Ecto neural progenitor cell (in vitro differentiated cells): ENCODE results near the gene KCNQ1.
A peak's percentile ranks its signal among the peaks of the same experiment; 100 is the strongest.

ENCODE experiments used
- DNase-seq: peaks from one replicate; pipeline ENCODE4 v3.0.0-alpha.2; 2018; ENCODE audit warnings: low spot score

KCNQ1 gene

DNA sequence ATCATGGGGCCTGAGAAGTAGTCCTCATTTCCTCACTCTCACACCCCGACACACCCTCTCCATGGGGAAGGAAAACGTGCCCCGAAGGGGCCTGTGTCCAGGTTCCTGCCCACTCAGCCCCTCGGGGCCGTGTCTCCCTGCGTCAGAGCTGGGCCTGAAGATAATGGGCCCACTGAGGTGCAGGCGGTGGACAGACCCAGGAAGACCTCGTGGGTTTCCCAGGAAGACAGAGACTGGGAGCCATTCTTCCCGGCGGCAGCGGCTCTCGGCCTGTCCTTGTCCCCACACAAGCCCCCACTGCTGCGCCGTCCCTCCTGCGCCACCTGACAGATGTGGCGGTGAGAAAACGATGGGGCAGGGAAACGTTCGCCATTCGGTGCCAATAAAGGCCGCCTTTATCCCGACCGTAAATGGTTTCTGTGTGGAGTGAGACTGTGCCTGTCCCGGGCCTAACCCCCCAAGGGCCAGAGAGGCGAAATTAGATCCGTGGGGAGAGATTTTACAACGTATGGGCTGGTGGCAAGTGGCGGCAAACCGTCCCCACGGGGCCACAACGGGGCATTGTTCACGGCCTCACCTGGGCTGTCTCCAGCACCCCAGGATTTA is 351.8 kb downstream of the KCNQ1 start:
- DNase-seq: peak; percentile 30

DNA sequence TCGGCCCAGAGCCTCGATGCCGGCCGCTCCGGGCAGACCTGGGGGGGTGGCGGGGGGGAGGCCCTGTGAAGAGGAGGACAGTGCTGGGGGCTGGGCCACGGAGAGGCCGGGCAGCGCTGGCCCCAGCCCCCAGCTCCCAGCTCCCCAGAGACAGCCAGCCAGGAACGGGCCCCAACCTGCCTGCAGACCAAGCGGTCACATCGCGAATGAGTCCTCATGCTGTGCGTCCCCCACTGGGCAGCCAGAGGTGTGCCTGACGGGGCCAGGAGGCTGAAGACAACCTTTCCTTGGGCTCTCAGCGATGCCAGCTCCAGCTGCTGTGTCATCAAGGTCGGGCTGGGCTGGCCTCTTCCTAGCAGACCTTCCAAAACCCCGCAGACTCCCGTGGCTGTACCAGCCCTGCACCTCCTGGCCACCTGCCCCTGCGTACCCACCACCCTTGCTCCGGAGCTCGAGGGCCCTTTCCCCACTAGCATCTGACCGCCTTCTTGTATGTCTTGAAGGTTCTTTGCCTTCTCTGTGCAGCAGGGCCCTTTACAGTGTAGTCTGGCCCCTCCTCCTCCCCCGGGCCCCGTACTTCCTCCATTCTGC is 352.4 kb downstream of the KCNQ1 start:
- DNase-seq: no peak

DNA sequence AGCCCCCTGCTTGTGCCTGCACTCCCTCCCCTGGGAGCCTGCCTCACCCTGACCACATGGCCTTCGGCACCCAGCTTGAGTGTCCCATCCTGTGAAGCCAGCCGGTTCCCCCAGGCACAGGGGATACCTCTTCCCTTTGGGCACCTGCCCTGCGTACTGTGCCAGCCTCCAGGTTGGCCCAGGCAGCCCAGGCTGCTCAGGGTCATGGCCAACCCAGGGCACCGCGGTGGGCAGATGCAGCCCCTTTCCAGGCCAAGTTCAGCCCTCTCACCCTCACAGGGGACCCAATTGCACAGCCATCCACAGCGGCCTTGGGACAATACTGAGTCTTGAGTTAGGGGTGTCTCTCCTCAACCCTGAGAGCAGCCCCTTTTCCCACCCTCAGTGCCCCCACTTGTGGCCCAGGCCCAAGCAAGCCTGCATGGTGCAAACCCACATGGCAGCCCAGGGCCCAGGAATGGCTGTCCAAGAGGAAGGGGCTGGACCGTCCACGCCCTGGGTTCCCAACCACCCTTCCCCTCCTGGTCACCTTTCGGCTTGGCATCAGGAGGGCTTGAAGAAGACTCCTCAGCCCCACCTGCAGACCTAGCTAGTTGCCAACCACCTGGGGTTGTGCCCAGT is 353.0 kb downstream of the KCNQ1 start:
- DNase-seq: peak; percentile 41

- peak; percentile 42 for DNase-seq
Measured at GRCh38 chr11:2798951-2799761, 354.3 kb downstream of the KCNQ1 start.

DNA sequence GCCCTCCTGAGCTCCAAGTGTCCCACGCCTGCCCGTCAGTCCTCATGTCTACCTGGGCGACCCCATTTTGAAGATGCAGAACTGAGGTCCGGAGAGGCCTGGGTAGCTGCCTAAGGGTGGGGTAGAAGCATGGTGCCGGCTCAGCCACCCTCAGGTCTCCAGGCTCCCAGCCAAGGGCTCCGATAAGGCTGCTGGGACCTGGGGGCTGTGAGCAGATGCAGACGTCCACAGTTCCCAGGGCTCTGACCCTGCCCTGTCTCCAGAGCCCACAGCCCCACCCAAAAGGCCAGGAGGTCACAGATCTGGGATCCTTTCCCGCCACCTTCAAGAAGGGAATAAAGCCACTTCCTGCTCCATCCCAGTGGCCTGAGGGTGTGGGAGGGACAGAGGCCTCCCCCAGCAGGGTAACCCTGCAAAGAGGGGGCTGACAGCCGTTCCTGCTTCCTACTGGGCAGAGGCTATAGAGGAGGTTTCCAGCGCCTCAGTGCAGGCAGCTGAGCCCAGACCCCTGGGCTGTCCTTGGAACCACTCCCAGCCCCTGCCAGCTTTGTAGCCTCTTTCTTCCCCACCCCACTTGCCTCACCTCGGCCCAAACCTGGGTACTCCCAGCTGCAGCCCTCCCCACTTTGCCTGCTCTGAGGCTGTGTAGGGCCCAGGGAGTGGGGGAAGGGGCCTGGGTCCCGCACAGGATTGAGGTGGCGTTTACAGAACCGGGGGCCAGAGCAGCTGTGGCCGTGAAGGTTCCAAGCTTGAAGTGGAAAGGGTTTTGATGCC is 355.3 kb downstream of the KCNQ1 start:
- DNase-seq: peak; percentile 55

DNA sequence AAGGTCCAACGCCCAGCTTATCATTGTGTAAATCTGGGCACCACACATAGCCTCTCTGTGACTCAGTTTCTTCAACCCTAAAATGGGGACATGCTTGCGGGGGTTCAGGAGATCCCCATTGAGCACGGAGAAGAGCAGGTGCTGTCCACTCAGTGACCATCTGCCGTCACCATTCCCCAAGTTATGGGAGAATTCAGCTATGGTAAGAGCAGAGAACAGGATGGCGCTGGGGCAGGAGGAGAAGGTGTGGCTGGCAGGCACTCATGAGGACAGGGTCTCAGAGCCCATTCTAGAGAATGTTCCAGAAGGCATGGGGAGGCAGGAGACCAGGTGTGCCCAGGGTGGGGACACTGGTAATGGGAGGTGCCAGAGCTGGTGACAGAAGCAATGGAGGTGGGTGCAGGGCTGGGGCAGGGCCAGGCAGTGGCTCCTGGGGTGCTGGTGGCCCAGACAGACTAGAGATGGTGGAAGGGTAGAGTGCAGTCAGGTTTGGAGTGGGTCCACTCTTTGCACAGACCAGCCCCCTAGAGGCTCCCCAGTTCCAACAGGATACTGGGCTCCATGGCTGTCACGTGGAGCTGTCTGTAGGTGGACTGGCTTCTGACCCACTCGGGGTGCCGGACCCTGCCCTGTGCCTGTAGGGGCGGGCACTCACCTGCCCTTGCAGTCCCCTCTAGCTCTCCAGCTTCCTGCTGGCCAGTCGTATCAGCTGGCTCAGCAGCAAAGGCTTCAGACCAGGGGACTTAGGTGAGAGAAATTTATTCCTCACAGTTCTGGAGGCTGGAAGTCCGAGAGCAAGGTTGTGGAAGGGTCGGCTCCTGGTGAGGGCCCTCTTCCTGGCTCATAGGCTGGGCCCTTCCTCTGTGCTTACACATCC is 356.1 kb downstream of the KCNQ1 start:
- peak; percentile 21 for DNase-seq

GRCh38 chr11:2801711-2802388 is 357.0 kb downstream of the KCNQ1 start:
- peak; percentile 43 for DNase-seq

- DNase-seq: peak; percentile 41
Measured at GRCh38 chr11:2802389-2803185, 357.8 kb downstream of the KCNQ1 start.

DNA sequence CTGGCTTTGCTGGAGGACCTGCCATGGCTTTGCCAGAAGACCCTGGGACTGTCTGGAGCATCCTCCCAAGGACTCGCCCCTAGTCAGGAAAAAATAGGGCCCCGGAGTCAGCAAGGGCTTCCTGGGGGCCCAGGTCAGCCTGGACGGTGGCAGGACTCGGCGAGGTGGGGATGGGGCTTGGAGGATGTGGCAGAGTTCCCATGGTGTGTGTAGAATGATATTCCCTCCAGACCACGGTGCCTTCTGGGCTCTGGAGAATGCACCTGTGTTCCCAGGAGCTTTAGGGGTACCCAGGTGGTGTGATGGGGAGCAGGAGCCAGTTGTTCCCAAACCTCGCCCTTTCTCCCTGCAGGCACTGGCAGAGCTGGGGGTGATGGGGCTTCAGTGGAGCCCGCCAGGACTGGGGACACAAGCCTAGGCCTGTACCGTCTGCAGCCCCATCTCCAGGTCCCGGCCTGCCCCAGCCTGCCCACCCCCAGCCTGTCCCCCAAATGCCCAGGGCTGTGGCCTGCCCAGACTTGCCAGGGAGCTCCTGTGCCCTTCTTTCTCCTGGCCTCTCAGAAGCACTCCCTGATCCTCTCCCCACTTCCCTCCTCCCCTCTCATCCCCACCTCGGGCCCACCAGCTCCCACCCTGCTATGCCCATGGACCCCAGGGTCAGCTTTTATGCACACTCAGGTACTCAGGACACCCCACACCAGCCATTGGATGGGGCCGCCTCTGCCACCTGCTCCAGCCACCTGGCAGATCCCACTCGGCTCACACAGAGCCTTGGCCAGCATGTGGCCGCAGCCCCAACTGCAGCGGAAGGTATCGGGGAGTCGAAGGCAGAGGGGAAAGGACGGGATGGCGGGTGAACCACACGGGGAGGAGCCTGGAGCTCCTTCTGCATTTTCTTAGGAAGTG is 358.6 kb downstream of the KCNQ1 start:
- peak; percentile 43 for DNase-seq

DNA sequence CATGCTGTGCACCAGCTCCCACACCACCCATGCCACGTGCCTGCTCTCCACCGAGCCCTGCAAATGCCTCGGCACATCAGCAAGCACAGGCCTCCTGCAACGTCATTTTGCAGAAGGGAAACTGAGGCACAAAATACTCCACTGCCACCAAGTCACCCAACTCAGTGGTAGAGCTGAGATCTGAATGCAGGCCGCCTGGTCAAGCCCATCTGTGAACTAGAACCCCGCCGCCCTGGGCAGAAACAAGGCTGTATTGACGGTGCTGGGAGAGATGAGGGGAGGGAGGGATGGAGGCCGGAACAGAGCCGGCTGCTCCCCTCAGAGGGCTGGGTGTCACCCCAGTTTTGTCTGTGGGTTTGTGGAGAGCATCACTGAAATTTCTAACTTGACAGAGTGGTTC is 359.4 kb downstream of the KCNQ1 start:
- DNase-seq: peak; percentile 29

DNA sequence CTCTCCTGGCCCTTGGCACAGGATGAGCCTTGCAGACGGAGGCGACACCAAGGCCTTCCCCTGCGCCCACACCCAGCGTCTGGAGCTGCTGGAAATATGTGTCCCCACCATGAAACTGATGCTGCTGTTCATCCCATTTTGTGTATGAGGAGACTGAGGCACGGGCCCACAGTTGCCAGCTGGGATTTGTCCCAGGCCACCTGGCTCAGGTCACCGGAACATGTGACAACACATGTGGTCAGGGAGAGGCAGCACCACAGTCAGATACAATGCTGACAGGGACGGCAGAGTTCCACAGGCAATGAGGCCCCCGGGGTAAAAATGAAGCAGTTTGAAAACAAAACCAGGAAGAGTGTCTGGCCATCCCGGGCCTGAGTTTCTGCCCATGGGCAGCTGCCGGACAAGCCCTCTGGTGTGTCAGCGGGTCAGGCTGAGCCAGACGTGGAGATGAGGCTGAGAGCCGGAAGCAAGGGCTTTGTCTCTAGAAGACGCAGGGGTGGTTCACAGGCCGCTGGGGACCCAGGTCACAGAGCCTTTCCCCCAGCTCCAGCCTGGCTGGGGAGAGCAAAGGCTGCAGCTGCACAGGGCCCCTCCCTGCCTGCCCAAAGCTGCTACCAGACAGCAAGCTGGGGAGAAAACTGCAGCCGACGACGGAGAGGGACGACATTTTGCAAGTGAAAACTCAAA is 360.0 kb downstream of the KCNQ1 start:
- DNase-seq: peak; percentile 49

DNA sequence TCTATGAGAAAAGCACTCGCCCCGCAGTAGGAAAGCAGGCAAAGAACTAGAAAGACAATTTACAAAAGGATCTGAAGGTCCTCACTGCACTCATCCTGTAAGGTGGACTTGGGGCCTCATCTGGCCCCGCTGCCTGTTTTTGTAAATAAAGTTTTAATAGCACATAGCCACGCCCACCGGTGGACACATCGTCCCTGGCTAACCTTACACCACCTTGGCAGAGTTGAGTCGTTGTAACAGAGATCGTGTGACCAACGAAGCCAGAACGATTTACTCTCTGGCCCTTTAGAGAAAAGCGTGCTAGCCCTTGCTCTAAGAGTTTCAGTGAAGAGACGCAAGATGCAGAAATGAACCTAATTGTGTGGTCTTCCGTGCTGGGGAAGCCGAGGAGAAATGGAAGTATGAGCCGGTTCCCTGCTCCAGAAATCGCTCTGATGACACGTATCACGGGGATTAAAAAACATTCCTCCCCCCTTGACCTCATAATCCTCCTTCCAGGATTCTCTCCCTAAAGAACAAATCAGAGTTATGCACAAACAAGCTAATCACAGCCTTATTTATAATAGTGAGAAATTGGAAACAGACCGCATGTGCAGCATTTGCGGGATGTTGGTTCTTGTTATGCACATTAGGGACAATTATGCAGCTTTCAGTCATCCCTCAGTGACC is 360.7 kb downstream of the KCNQ1 start:
- DNase-seq: peak; percentile 43

- DNase-seq: peak; percentile 46
Measured at GRCh38 chr11:2806351-2807024, 361.7 kb downstream of the KCNQ1 start.

- peak; percentile 39 for DNase-seq
Measured at GRCh38 chr11:2807025-2807681, 362.3 kb downstream of the KCNQ1 start.

- peak; percentile 30 for DNase-seq
Measured at GRCh38 chr11:2807801-2808241, 363.0 kb downstream of the KCNQ1 start.
